Keratinocyte (primary cell): ENCODE results near the gene BAHD1. TPM values are rescaled to one million over a fixed set of nuclear protein-coding genes. Genes with fewer than 3 reads are reported as not detected.

ENCODE experiments used
- DNase-seq: peaks from one replicate; pipeline ENCODE4 v3.0.0-alpha.2; 2011; ENCODE audit warnings: low read depth, missing footprints, low spot score
- FAIRE-seq: peaks from 2 replicates; lab custom pipeline; 2011; peaks lifted over from hg19 to GRCh38; lab: Jason Lieb, UNC
- H2AFZ ChIP-seq: 2 replicates; pipeline ENCODE4 v1.6.0; 2012; ENCODE audit warnings: low read length, control low read depth, inconsistent platforms; ENCODE audit not compliant: control insufficient read depth
- H3K27ac ChIP-seq: 2 replicates; pipeline ENCODE4 v1.5.1; 2011; ENCODE audit warnings: low read length; ENCODE audit not compliant: control insufficient read depth, insufficient read depth
- H3K27me3 ChIP-seq: 3 replicates; pipeline ENCODE4 v1.6.0; 2011; ENCODE audit warnings: low read length; ENCODE audit not compliant: control insufficient read depth, insufficient read depth; ENCODE audit errors: extremely low read depth
- H3K36me3 ChIP-seq, 2 experiments: 2 replicates in 1 of 2; 3 replicates in 1 of 2; pipeline ENCODE4 v1.5.1; 2011; ENCODE audit warnings: low read length in 2 of 2, mild to moderate bottlenecking in 1 of 2; ENCODE audit not compliant: control insufficient read depth in 2 of 2, insufficient read depth in 2 of 2; ENCODE audit errors: extremely low read depth in 1 of 2
- H3K4me1 ChIP-seq: 3 replicates; pipeline ENCODE4 v1.5.1; 2011; ENCODE audit warnings: low read length; ENCODE audit not compliant: control insufficient read depth, insufficient read depth; ENCODE audit errors: extremely low read depth
- H3K4me2 ChIP-seq: 3 replicates; pipeline ENCODE4 v1.6.0; 2011; ENCODE audit warnings: low read depth, low read length; ENCODE audit not compliant: control insufficient read depth, insufficient read depth; ENCODE audit errors: extremely low read depth
- H3K4me3 ChIP-seq, 3 experiments: fragments of 200-600 bp in 1 of 3; sonication (generic) in 1 of 3; 2 replicates in 2 of 3; 3 replicates in 1 of 3; pipeline ENCODE4 v1.5.1; 2011 to 2016; ENCODE audit warnings: low read length in 3 of 3, mild to moderate bottlenecking in 3 of 3, control low read depth in 2 of 3, inconsistent platforms in 1 of 3, low read depth in 1 of 3, mixed read lengths in 1 of 3, mixed run types in 1 of 3, moderate library complexity in 1 of 3; ENCODE audit not compliant: control insufficient read depth in 2 of 3, insufficient read depth in 2 of 3; ENCODE audit errors: extremely low read depth in 1 of 3
- H3K79me2 ChIP-seq: 2 replicates; pipeline ENCODE4 v1.6.0; 2012; ENCODE audit warnings: low read length; ENCODE audit not compliant: control insufficient read depth, insufficient read depth
- H3K9ac ChIP-seq: 3 replicates; pipeline ENCODE4 v1.6.0; 2011; ENCODE audit warnings: low read length; ENCODE audit not compliant: control insufficient read depth, insufficient read depth; ENCODE audit errors: extremely low read depth
- H3K9me1 ChIP-seq: 3 replicates; pipeline ENCODE4 v1.6.0; 2011; ENCODE audit warnings: low read length; ENCODE audit not compliant: control insufficient read depth, insufficient read depth; ENCODE audit errors: extremely low read depth
- H3K9me3 ChIP-seq: 2 replicates; pipeline ENCODE4 v1.5.1; 2012; ENCODE audit warnings: low read depth, low read length; ENCODE audit not compliant: control insufficient read depth
- H4K20me1 ChIP-seq: 3 replicates; pipeline ENCODE4 v1.6.0; 2011; ENCODE audit warnings: low read length; ENCODE audit not compliant: control insufficient read depth, insufficient read depth; ENCODE audit errors: extremely low read depth
- CTCF ChIP-seq, 3 experiments: IDR thresholded peaks in 1 of 3; conservative IDR thresholded peaks in 1 of 3; optimal IDR thresholded peaks in 1 of 3; 2 replicates in 2 of 3; 3 replicates in 1 of 3; pipeline versions ENCODE3 to v1.5.1; 2011; ENCODE audit warnings: low read length in 3 of 3, mild to moderate bottlenecking in 3 of 3, moderate library complexity in 2 of 3, control low read depth in 1 of 3, inconsistent platforms in 1 of 3; ENCODE audit not compliant: insufficient read depth in 2 of 3; ENCODE audit errors: extremely low read depth in 1 of 3
- EZH2 ChIP-seq: IDR thresholded peaks from one replicate; pipeline ENCODE4 v1.6.1; 2012; ENCODE audit warnings: inconsistent platforms, mild to moderate bottlenecking, low read length, moderate library complexity
- dilution Hi-C: fragments of 300-500 bp; cut with MboI; formaldehyde crosslinking; loops from one replicate; pipeline ENCODE4 v1.7.0; 2020; ENCODE audit warnings: low sequenced_read_pairs; ENCODE audit not compliant: extremely low pct_ligation_motif_present
- polyA plus RNA-seq, 5 experiments: library from polyadenylated mRNA; depleted of rRNA in 3 of 5; stranded (reverse) in 3 of 5; stranded (forward) in 1 of 5; unstranded in 1 of 5; fragments of >200 nt; gene quantifications; 1 replicate in 1 of 5; 2 replicates in 3 of 5; 3 replicates in 1 of 5; pipeline versions ENCODE4 v1.2.1 to v1.2.3, GENCODE V29; 2011 to 2012; ENCODE audit warnings: missing spikeins in 2 of 5, low read depth in 1 of 5, low replicate concordance in 1 of 5

BAHD1 gene
- polyA plus RNA-seq, 1 donor (not counting 4 experiments of a cell fraction or from before 2014, with no cell fraction given) = 4.8 TPM

DNA sequence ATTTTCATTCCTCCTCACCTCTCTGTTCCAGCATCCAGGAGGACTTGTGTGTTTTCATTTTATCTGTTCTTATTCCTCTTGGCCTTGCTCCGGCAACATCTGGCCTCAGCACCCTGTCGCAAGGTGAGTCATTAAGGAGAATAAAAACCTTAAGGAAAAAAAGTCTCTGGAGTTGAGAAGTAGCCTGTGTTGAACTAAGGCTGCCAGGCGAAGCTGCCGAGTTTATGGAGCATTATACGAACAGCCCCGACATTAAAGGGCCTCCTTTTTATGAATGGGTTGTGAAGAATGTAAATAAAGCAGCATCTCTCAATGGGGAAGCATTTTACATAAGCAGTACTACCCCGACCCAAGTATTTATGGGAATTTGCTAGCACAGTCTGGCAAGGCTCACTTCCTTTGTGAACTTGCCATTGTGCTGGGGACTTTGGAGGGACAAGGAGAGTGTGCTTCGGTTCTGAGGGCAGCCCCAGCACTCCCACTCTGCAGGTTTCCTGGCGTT, 4.7 kb downstream of the BAHD1 start:
- FAIRE-seq (peak; percentile 75), DNase-seq (no peak)
- Histone ChIP-seq H3K4me1 (peaks cover 7% of the 10 kb centered on the region), H3K4me2 (peak overlapping the region; percentile 29), H3K4me3 (no peak overlapping the region), H3K9me1 (no peaks in the 10 kb centered on the region), H3K9ac (no peak overlapping the region), H2AFZ (no peak overlapping the region), H4K20me1 (peaks cover 3% of the 10 kb centered on the region), H3K27me3 (no peaks in the 10 kb centered on the region), H3K27ac (no peak overlapping the region), H3K79me2 (peaks cover 46% of the 10 kb centered on the region), H3K9me3 (no peaks in the 10 kb centered on the region), H3K36me3 (peaks cover 0 to 4% of the 10 kb centered on the region in 2 experiments)
- TF ChIP-seq CTCF (optimal IDR thresholded peaks at IDR 0.05 in 1 of 3, IDR thresholded peaks at IDR 0.05 in 1 of 3, conservative IDR thresholded peaks at IDR 0.05 in 1 of 3; ENCODE audit: extremely low read depth in 1 of 3, insufficient read depth in 2 of 3, low read length in 3 of 3) (no peak), EZH2 (no peak)
- dilution Hi-C loops = no loop called here

GRCh38 chr15:40446144-40446543, 5.4 kb downstream of the BAHD1 start:
- dilution Hi-C loops = no loop called here
- TF ChIP-seq CTCF (optimal IDR thresholded peaks at IDR 0.05 in 1 of 3, IDR thresholded peaks at IDR 0.05 in 1 of 3, conservative IDR thresholded peaks at IDR 0.05 in 1 of 3; ENCODE audit: extremely low read depth in 1 of 3, insufficient read depth in 2 of 3, low read length in 3 of 3) = no peak
- no peak for TF ChIP-seq EZH2
- H3K9ac ChIP-seq = no peak overlapping the region
- H3K4me1 ChIP-seq = peaks cover 7% of the 10 kb centered on the region
- H3K9me3 ChIP-seq = no peaks in the 10 kb centered on the region
- no peaks in the 10 kb centered on the region for H3K27me3 ChIP-seq
- no peaks in the 10 kb centered on the region for H3K9me1 ChIP-seq
- H2AFZ ChIP-seq = no peak overlapping the region
- peaks cover 3% of the 10 kb centered on the region for H4K20me1 ChIP-seq
- H3K4me3 ChIP-seq = no peak overlapping the region
- FAIRE-seq = no peak
- no peak overlapping the region for H3K4me2 ChIP-seq
- no peak for DNase-seq
- no peak overlapping the region for H3K27ac ChIP-seq
- H3K36me3 ChIP-seq = peaks cover 0 to 4% of the 10 kb centered on the region in 2 experiments
- peaks cover 50% of the 10 kb centered on the region for H3K79me2 ChIP-seq
